Fibroblast of lung (primary cell): ENCODE data around the gene LTK. TPM values are rescaled to one million over a fixed set of nuclear protein-coding genes. Genes with fewer than 3 reads are reported as not detected.

Source experiments
- DNase-seq, 2 donors: peaks; one replicate each; pipeline versions ENCODE4 v3.0.0 to v3.0.0-alpha.2; 2010; ENCODE audit warnings: low read depth in 2 of 2
- H2AFZ ChIP-seq: 2 replicates; pipeline ENCODE4 v1.5.1; 2012; ENCODE audit warnings: low read length, control low read depth, inconsistent platforms
- H3K27ac ChIP-seq: 2 replicates; pipeline ENCODE4 v1.5.1; 2011; ENCODE audit warnings: low read length, control low read depth; ENCODE audit not compliant: insufficient read depth
- H3K27me3 ChIP-seq: 2 replicates; pipeline ENCODE4 v1.5.1; 2011; ENCODE audit warnings: mild to moderate bottlenecking, low read length; ENCODE audit not compliant: control insufficient read depth, insufficient read depth
- H3K36me3 ChIP-seq: 2 replicates; pipeline ENCODE4 v1.5.1; 2011; ENCODE audit warnings: low read length; ENCODE audit not compliant: control insufficient read depth, insufficient read depth
- H3K4me1 ChIP-seq: 2 replicates; pipeline ENCODE4 v1.5.1; 2011; ENCODE audit warnings: low read length; ENCODE audit not compliant: control insufficient read depth, insufficient read depth; ENCODE audit errors: extremely low read depth
- H3K4me2 ChIP-seq: 2 replicates; pipeline ENCODE4 v1.5.1; 2011; ENCODE audit warnings: low read length, control low read depth; ENCODE audit not compliant: insufficient read depth; ENCODE audit errors: extremely low read depth
- H3K4me3 ChIP-seq, 4 experiments: fragments of 200-600 bp in 1 of 4; sonication (generic) in 1 of 4; replicated peaks in 1 of 4; 2 replicates each; pipeline ENCODE4 v1.5.1; 2011 to 2016; ENCODE audit warnings: low read length in 4 of 4, low read depth in 3 of 4, mild to moderate bottlenecking in 3 of 4, control low read depth in 2 of 4, inconsistent platforms in 1 of 4, mixed read lengths in 1 of 4; ENCODE audit not compliant: insufficient read depth in 1 of 4; ENCODE audit errors: control extremely low read depth in 1 of 4
- H3K79me2 ChIP-seq: 2 replicates; pipeline ENCODE4 v1.5.1; 2012; ENCODE audit warnings: mild to moderate bottlenecking, low read length, inconsistent platforms; ENCODE audit not compliant: control insufficient read depth, insufficient read depth
- H3K9ac ChIP-seq: 2 replicates; pipeline ENCODE4 v1.5.1; 2011; ENCODE audit warnings: mild to moderate bottlenecking, low read length, control low read depth; ENCODE audit not compliant: insufficient read depth
- H3K9me3 ChIP-seq: 2 replicates; pipeline ENCODE4 v1.5.1; 2012; ENCODE audit warnings: low read depth, low read length; ENCODE audit not compliant: control insufficient read depth, insufficient read depth
- H4K20me1 ChIP-seq: 2 replicates; pipeline ENCODE4 v1.5.1; 2011; ENCODE audit warnings: low read length; ENCODE audit not compliant: control insufficient read depth, insufficient read depth; ENCODE audit errors: extremely low read depth
- EZH2 ChIP-seq: IDR thresholded peaks from 2 replicates; pipeline ENCODE4 v1.5.1; 2012; ENCODE audit warnings: low read length, control low read depth, mild to moderate bottlenecking; ENCODE audit errors: missing control alignments
- polyA plus RNA-seq, 2 donors: library from polyadenylated mRNA; depleted of rRNA in 1 of 2; stranded (reverse) in 1 of 2; unstranded in 1 of 2; fragments of >200 nt; gene quantifications; 2 replicates each; pipeline ENCODE4 v1.2.1, GENCODE V29; 2011 to 2012; ENCODE audit warnings: missing spikeins in 1 of 2
- total RNA-seq: library from RNA; depleted of rRNA; stranded (reverse); fragments of >200 nt; gene quantifications from 2 replicates; pipeline ENCODE4 v1.2.1, GENCODE V29; 2014
- TF ChIP-seq, protein P1 (sequence below), 2 donors: IDR thresholded peaks in 1 of 2; conservative IDR thresholded peaks in 1 of 2; 1 replicate in 1 of 2; 2 replicates in 1 of 2; pipeline ENCODE4 v1.5.1; 2011 to 2012; ENCODE audit warnings: low read length in 2 of 2, control low read depth in 1 of 2, inconsistent platforms in 1 of 2, low read depth in 1 of 2, mild to moderate bottlenecking in 1 of 2

LTK gene
- total and polyA plus RNA-seq, 2 donors (not counting 1 experiment from before 2014, with no cell fraction given), result 0.14 to 0.99 TPM

DNA sequence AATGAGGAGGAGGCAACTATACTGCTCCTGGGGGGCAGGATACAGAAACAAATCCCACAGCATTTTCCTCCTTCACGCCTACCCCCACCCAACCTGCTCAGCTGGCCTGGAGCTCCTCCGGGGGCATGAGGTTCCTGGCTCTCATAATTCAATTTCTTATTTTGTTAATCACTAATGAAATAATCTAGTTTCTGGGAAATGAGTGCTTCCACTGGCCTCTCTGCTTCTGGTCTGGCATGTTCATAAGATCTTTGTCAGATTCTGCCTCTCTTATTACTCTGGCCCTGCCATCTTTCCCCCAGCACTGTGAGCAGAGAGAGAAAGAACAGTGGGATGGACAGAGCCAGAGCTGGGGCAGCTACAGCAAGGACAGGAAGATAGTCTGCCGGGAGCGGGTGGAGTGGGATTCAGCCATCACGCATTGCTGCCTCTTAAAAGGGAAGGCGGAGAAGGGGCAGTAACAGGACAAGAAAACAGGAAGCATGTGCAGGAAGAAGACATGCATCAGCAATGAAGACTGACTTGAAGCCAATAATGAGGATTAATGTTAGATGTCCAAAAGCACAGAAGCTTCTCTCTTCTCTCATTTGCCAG is 16.8 kb upstream of the LTK start:
- no peak for DNase-seq
- H3K36me3 ChIP-seq, result peaks cover 20% of the 10 kb centered on the region
- no peak overlapping the region for H3K4me3 ChIP-seq
- no peaks in the 10 kb centered on the region for H3K4me1 ChIP-seq
- no peak overlapping the region for H3K4me2 ChIP-seq
- no peak overlapping the region for H2AFZ ChIP-seq
- no peaks in the 10 kb centered on the region for H3K79me2 ChIP-seq
- no peaks in the 10 kb centered on the region for H4K20me1 ChIP-seq
- H3K9ac ChIP-seq, result no peak overlapping the region
- H3K27ac ChIP-seq, result no peak overlapping the region
- no peak for TF ChIP-seq EZH2
- no peaks in the 10 kb centered on the region for H3K9me3 ChIP-seq
- H3K27me3 ChIP-seq, result no peaks in the 10 kb centered on the region

DNA sequence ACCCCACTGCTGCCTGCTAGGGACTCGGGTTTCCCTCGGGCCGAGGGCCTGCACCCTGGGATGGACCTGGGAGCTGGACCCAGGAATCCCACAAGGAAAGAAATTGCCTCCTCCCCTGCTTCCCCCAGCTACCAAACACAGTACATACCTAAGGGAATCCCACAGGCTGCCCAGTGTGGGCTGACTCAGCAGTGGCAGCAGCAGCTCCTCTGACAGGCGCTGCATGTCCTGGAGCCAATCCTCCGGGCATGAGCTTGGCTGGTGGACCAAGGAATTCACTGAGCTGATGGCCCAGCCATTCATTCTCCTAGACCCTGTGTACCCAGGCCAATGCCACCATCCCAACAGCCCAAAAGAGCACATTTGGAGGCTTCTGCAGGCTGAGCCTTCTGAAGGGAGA is 9.5 kb upstream of the LTK start:
- H3K27ac ChIP-seq, result no peak overlapping the region
- no peaks in the 10 kb centered on the region for H3K79me2 ChIP-seq
- H4K20me1 ChIP-seq, result no peaks in the 10 kb centered on the region
- DNase-seq, result peak in 1 of 2 donors; percentile 17
- H3K4me1 ChIP-seq, result no peaks in the 10 kb centered on the region
- no peak overlapping the region for H3K9ac ChIP-seq
- TF ChIP-seq, protein P1, sequence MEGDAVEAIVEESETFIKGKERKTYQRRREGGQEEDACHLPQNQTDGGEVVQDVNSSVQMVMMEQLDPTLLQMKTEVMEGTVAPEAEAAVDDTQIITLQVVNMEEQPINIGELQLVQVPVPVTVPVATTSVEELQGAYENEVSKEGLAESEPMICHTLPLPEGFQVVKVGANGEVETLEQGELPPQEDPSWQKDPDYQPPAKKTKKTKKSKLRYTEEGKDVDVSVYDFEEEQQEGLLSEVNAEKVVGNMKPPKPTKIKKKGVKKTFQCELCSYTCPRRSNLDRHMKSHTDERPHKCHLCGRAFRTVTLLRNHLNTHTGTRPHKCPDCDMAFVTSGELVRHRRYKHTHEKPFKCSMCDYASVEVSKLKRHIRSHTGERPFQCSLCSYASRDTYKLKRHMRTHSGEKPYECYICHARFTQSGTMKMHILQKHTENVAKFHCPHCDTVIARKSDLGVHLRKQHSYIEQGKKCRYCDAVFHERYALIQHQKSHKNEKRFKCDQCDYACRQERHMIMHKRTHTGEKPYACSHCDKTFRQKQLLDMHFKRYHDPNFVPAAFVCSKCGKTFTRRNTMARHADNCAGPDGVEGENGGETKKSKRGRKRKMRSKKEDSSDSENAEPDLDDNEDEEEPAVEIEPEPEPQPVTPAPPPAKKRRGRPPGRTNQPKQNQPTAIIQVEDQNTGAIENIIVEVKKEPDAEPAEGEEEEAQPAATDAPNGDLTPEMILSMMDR (conservative IDR thresholded peaks at IDR 0.05 in 1 of 2, IDR thresholded peaks at IDR 0.05 in 1 of 2; ENCODE audit: low read depth in 1 of 2, low read length in 2 of 2), result no peak
- no peak for TF ChIP-seq EZH2
- H3K4me2 ChIP-seq, result no peak overlapping the region
- H3K4me3 ChIP-seq, result no peak overlapping the region
- H3K9me3 ChIP-seq, result no peaks in the 10 kb centered on the region
- peaks cover 16% of the 10 kb centered on the region for H3K36me3 ChIP-seq
- no peak overlapping the region for H2AFZ ChIP-seq
- no peaks in the 10 kb centered on the region for H3K27me3 ChIP-seq

DNA sequence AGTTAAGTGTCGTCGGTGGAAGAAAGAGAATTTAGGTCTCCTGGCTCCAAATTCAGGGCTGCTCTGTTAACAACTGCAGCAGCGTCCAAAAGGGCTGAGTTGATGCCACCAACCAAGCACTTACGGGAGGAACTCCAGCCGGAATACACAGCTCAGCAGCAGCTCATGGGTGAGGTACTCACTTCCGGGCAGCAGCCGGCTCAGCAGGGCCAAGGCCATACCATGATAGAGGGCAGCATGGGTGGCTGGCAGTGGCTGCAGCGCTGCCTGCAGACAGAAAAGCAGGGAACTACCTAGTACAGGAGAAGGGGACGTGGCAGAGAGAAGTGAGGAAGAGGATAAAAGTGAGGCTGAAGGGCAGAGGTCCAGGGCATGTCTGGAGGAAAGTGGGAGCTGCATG is 8.0 kb upstream of the LTK start:
- TF ChIP-seq EZH2, result no peak
- TF ChIP-seq, protein P1 (conservative IDR thresholded peaks at IDR 0.05 in 1 of 2, IDR thresholded peaks at IDR 0.05 in 1 of 2; ENCODE audit: low read depth in 1 of 2, low read length in 2 of 2), result no peak
- Histone ChIP-seq H2AFZ (no peak overlapping the region), H3K9ac (no peak overlapping the region), H3K9me3 (no peaks in the 10 kb centered on the region), H3K27me3 (no peaks in the 10 kb centered on the region), H3K4me3 (no peak overlapping the region), H3K27ac (no peak overlapping the region), H3K36me3 (peaks cover 12% of the 10 kb centered on the region), H4K20me1 (no peaks in the 10 kb centered on the region), H3K79me2 (no peaks in the 10 kb centered on the region), H3K4me2 (no peak overlapping the region), H3K4me1 (no peaks in the 10 kb centered on the region)
- no peak for DNase-seq
